HG02759 (cell line): ENCODE data around the gene MGAT1.
"Not testable (repeated sequence)": the region's sequence is repeated elsewhere in the genome, so short reads cannot be mapped to it uniquely, and the experiment has no call there.

Experiments used
- ATAC-seq: cut with Tn5 transposase; IDR thresholded peaks from one replicate; pipeline ENCODE4 v1.9.1; 2021; ENCODE audit warnings: mild to moderate bottlenecking, moderate library complexity; ENCODE audit not compliant: unreplicated experiment

Gene MGAT1

DNA sequence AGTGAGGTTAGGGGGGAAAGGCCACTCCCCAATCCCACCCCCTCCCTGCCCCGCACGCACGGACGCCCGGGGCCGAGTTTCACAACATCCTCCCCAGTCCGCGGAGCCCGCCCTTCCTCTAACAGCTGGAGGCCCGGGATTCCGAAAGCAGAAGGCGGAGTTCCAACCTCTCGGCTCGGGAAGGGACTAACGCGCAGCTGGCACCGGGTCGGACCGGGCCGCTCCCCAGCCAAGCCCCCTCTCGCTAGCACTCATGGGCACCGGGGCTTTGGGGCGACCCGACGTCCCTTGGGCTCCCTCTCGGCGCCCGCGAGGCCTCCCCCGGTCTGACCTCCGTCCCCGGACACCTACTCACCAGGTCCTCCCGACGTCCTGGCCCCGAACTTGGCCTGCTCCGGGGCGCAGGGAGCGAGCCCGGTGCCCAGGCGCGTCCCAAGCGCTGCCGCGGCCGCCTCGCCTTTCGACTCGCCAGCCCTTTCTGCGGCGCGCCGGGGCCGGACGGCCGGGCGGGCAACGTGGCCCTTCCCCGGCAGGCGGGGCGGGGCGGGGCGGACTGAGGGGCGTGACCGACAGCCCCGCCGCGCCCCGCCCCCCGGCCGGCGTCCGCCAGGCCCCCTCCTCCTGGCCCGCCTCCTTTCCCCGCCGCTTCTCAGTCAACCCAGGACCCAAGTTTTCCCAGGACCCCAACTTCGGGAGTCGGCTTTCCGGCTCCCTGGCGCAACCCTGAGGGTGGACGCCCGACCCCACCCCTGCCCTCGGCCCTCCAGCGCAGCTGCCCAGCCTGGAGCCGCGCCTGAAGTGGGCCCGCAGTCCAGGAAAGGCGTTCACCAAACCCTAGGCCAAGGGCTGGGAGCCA is at the start of gene MGAT1:
Gene MGAT1 (minus strand): TSS at position 482 of the 856 bp plus-strand sequence. CDS start 9,835 bp downstream, outside the sequence.
- peak; percentile 56 for ATAC-seq

DNA sequence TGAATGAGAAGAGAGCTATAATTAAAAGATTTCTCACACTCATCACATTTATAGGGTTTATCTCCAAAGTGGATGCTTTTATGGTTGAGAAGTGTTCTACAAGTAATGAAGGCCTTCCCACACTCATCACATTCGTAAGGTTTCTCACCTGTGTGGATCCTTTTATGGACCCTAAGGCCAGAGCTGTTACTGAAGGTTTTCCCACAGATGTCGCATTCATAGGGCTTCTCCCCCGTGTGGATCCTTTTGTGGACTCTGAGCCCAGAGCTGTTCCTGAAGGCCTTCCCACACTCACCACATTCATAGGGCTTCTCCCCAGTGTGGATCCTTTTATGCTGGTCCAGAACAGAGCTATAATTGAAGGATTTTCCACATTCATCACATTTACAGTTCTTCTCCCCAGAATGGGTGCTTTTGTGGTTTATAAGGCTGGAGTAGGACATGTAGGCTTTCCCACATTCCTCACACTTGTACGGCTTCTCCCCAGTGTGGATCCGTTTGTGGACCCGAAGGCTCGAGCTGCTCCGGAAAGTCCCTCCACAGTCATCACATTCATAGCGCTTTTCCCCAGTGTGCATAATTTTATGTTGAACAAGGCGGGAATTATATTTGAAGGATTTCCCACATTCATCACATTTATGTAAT is 48.0 kb upstream of the MGAT1 start:
- ATAC-seq = no peak

DNA sequence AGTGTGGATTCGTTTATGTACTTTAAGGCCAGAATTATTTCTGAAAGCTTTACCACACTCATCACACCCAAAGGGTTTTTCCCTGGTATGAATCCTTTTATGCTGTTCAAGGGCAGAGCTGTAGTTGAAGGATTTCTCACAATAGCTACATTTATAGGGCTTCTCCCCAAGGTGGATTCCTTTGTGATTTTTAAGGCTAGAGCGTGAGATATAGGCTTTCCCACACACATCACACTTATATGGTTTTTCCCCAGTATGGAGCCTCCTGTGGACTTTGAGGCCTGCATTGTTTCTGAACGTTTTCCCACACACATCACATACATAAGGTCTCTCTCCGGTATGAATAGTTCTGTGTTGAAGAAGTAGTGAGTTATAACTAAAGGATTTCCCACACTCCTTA is 47.2 kb upstream of the MGAT1 start:
- no peak for ATAC-seq

DNA sequence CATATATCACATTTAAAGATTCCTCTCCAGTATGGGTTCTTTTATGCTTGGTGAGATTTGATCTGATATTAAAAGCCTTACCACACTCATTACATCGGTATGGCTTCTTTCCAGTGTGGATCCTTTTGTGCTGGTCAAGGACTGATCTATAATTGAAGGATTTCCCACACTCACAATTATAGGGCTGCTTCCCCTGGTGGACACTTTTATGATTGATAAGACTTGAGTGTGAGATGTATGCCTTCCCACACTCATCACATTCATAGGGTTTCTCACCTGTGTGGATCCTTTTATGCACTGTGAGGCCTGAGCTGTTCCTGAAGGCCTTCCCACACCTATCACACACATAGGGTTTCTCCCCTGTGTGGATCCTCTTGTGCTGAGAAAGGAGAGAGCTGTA is 46.3 kb upstream of the MGAT1 start:
- ATAC-seq = no peak

DNA sequence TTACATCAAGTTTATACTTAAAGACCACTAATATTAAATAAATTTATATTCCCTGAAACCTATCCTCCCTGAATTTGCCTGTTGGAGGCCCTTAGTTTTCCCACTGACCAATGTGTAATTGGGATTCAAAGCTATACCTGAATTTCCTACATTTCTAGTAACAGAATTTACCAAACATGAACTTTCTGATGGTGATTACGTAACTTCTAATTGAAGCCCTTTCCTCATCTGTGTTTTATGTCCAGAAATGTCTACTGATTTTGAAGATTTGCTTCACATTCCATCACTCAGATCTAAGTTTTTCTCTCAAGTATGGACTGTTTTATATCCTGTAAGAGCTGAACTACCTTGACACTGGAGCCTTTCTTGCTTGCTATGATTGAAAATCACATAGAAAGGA is 45.7 kb upstream of the MGAT1 start:
- no peak for ATAC-seq

DNA sequence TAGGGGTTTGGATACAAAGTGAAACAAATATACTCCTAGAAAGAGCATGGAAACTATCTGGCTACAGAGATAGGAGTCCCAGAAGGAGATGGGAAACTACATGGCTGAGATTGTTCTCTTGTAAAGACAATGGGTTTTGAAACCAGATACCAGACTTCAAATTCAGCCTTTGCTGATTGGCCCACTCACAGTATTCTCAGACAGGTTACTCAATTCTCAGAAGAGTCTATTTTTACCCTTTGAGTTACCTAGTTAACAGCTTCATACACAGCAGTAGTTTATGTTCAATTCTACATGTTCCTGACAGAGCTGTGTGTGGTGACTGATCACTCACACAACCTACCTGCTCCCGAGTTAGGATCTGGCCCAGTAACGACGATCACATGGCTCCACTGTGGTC is 44.4 kb upstream of the MGAT1 start:
- no peak for ATAC-seq

DNA sequence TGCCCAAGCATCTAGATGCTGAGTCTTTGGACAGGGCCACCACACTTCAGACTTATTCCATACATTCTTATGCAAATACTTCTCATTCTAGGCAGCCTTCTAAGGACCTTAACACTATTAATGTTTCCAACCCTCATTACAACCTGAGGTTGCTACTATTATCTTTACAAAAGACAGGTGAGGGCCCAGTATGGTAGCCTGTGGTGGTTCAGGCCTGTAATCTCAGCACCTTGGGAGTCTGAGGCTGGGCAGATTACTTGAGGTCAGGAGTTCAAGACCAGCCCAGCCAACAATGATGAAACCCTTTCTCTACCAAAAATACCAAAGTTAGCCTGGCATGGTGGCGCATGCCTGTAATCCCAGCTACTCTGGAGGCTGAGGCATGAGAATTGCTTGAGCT is 42.3 kb upstream of the MGAT1 start:
- no peak for ATAC-seq

DNA sequence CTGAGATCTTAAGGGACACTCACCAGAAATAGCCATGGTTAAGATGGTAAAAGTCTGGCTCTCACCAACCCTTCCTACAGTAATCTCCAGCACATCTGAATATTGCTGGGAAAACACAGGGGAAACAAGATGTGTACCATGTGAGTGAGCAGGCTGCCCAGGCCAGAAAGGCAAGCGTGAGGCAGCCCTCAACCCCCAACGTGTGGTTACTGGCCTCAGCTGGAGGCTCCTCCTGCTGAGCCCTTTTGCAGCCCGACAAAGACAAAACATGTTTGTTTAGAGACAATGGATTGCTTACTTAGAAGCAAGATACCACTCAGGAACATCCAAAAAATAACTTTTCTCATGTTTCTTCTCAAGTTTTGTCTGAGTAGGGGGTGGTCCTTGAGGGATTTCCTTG is 41.8 kb upstream of the MGAT1 start:
- ATAC-seq = no peak

DNA sequence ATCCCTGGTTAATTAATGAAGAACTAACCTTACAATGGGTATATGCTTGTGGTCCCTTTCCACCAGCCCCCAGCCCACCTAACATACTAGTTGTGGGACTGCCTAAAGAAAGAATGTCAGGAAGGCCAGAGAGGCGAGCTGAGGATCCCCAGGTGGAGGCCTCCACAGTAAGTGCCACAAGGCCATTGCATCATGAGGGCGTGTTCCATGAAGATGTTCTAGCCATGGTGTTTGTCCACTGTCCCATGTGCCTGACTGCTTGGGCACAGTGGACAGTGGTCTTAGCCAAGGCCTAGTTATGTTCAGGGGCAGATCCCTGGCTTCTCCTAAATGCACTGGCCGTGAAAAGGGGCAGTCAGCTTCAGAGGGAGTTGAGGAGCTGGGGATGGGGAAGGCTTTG is 37.3 kb upstream of the MGAT1 start:
- no peak for ATAC-seq

DNA sequence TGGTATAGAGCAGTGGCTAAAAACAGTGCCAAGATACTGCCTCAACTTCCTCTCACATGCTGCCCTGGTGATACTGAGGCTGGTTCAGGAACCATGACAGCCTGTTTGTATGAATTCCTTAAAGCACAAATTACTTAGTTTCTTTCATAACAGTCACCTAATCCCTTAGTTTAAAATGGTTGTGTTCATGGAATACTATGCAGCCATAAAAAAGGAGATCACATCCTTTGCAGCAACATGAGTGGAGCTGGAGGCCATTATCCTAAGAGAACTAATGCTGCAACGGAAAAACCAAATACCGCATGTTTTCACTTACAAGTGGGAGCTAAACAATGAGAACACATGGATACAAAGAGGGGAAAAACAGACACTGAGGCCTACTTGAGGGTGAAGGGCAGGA is 36.6 kb upstream of the MGAT1 start:
- no peak for ATAC-seq

DNA sequence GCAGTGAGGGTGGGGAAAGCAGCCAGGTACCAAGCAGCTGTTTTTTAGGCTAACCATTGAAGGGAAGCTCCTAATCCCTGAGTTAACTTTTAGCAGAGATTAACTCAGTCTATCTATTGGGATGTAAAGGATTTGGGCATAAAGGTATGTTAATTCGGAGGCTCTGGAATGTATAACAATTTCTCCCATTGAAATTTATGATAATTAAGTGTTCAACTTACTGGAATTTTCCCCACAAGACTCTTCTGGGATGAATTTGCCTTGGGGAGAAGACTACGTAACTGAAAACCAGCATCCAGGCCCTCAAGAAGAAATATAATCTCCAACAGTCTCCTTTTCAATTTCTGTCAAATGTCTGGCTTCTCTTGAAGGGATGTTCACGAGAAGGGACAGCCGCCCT is 34.9 kb upstream of the MGAT1 start:
- ATAC-seq = no peak

DNA sequence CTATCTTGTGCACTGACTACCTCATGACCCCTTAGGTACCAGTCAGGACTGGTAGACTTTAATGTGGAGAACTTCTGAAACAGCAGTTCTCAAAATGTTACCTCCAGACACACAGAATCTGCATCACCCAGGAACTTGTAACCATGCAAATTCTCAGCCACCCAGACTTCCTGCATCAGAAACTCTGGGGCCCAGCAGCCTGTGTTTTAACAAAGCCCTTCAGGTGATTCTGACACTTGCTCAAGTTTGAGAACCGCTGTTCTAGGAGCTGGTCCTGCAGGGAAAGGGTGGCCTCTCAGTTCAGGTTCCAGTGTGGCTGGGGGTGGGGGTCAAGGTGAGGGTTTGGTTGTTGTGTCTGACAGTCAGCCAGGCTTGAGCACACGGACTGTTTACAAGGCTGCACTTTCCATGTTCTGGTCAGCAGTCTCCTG is 30.0 kb upstream of the MGAT1 start:
- peak; percentile 43 for ATAC-seq

DNA sequence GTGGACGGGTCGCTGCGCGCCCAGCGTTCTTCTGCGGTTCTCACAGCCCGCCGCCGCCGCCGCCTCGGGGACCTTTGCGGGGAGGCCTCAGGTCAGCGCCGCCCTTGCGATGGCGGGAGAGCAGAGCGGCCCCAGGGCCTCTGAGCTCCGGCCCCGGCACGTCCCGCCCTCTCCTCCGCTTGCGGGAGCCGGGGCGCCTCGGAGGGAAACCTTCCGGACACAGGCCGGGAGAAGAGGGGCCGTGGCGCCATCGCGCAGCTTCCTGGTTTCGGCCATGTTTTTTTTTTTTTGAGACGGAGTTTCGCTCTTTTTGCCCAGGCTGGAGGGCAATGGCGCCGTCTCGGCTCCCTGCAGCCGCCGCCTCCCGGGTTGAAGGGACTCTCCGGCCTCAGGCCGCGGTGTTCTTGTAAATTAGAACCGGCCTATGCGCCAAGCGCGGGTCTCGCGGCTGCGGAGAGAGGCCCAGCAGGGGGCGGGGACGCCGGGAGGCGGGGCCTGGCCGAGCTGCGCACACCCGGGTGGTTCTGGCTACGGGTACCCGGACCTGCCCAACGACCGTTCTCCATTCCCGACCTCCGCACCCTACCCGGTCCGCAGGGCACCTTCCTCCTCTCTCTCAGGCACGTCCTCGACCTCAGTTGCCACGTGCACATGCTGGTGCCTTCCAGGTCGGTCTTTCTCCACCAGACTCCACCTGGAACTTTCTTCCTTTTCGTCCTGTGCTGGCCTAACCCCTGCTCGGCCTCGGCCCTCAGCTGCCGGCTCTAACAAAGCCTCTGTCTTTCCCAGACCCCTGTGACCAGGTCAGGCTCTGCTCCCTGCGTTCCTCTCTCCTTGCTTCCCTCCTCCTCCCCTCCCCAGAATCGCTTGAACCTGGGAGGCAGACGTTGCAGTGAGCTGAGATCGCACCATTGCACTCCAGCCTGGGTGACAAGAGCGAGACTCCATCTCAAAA is 28.8 kb upstream of the MGAT1 start:
- ATAC-seq = peak; percentile 83

DNA sequence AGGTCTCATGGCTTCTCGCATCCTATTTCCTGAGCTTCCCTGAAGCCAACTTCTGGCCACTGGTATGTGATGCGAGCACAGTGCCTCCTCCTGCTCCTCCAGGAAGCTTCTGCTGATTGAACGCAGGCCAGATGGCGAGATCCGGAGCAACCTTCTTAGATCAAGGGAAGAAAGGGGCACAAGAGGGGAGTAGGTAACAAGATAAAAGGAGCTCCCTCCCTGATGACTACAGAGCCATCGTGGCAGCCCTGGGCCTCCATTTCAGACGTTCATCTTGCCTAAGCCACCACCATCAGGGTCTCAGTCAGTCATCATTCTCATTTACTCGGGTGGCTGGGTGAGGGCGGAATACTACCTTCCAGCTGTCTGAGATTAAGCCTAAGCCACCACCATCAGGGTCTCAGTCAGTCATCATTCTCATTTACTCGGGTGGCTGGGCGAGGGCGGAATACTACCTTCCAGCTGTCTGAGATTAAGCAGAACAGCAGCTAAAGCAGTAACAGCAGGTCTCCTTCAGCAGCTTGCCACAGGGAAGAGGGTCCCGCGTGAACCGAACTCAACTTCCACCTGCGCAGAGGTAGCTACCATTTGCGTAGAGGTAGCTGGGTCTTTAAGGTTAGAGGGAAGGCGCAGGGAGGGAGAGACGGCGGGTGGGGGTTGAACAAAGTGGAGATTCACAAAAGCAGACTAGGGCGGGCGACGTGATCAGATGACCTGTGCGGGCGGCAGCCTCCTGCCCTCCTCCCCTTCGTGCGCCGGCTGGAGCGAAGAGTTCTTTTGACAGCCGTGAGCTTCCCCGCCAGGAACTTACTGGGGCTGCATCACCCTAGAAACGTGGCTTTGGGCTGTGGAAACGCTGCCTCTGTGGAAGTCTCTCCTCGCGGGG is 27.9 kb upstream of the MGAT1 start:
- peak; percentile 43 for ATAC-seq

DNA sequence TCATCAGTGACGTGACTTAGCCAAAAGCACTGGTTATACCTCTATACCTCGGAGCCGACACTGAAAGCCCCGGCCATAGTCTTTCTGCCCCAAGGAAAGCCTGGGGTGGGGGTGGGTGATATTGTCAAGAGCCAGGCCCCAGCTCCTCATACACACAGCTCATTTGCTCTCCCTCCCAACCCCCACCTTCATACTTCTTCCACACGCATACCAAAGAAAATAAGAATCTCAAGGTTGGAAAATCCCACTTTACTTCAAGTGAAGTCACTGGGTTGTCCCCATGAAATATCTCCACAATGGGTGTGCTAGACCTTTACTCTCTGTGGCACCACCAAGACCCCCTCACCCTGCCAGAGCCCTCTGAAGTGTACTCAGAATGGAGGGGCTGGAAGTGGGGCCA is 27.1 kb upstream of the MGAT1 start:
- no peak for ATAC-seq

DNA sequence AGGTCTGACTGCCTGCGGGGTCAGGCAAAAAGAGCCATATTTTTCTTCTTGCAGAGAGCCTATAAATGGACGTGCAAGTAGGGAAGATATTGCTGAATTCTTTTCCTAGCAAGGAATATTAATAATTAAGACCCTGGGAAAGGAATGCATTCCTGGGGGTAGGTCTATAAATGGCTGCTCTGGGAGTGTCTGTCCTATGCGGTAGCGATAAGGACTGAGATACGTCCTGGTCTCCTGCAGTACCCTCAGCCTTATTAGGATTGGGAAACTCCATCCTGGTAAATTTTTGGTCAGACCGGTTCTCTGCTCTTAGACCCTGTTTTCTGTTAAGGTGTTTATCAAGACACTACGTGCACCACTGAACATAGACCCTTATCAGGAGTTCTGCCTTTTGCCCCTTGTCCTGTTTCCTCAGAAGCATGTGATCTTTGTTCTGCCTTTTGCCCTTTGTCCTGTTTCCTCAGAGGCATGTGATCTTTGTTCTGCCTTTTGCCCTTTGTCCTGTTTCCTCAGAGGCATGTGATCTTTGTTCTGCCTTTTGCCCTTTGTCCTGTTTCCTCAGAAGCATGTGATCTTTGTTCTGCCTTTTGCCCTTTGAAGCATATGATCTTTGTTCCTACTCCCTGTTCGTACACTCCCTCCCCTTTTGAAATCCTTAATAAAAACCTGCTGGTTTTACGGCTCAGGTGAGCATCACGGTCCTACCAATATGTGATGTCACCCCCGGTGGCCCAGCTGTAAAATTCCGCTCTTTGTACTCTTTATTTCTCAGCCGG is 26.3 kb upstream of the MGAT1 start:
- ATAC-seq = not testable (repeated sequence)

DNA sequence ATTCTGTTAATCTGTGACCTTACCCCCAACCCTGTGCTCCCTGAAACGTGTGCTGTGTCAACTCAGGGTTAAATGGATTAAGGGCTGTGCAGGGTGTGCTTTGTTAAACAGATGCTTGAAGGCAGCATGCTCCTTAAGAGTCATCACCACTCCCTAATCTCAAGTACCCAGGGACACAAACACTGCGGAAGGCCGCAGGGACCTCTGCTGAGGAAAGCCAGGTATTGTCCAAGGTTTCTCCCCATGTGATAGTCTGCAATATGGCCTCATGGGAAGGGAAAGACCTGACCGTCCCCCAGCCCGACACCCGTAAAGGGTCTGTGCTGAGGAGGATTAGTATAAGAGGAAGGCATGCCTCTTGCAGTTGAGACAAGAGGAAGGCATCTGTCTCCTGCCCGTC is 24.8 kb upstream of the MGAT1 start:
- ATAC-seq = not testable (repeated sequence)

DNA sequence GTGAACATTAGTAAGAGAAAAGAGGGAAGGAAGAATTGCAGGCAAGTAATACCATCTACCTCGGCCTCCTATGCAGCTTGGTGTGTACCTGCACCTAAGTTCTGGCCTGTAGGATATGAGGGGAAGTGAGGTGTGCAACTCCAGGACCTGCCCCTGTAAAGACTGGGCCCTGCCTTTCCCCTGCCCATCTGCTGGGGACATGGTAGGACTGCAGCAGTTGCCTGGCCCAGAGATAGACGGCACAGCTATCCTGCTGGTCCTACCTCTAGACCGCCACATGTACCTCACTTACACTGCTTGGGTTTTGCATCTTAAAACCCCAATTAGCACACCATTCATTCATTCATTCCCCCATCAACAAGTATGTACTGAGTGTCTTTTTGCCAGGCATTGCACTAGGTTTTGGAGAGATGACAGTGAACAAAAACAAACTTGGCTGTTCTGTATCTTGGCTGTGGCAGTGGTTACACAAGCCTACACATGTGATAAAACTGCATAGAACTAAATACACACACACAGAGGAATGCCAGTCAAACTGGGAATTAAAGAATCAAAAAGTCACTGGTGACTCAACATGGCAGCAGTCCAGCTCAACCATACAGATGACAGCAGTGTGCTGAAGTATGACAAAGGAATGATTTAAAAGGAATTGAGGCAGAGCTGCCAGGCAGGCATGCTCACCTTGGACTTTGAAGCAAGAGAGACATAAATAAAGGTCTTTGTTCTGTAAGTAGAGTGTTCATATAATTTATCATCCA is 23.3 kb upstream of the MGAT1 start:
- no peak for ATAC-seq
